Measurements from ENCODE around the gene ARFIP1. TPM values are rescaled to one million over a fixed set of nuclear protein-coding genes. Genes with fewer than 3 reads are reported as not detected.

ARFIP1 gene
- total RNA-seq, 1 donor = 61.3 TPM

- TF ChIP-seq CTCF (IDR thresholded peaks at IDR 0.05; ENCODE audit: insufficient read depth, low read depth, low read length) = no peak
- DNase-seq (ENCODE audit: low read depth) = no peak
- no peak overlapping the region for H3K4me3 ChIP-seq (ENCODE audit: low read depth, low read length)
Observed at GRCh38 chr4:152785639-152786615, 6.2 kb downstream of the ARFIP1 start.

GRCh38 chr4:152786627-152787026 is 6.9 kb downstream of the ARFIP1 start:
- no peak overlapping the region for H3K4me3 ChIP-seq (ENCODE audit: low read depth, low read length)
- TF ChIP-seq CTCF (IDR thresholded peaks at IDR 0.05; ENCODE audit: insufficient read depth, low read depth, low read length) = no peak
- DNase-seq (ENCODE audit: low read depth) = no peak

GRCh38 chr4:152795891-152796290 is 16.1 kb downstream of the ARFIP1 start:
- no peak overlapping the region for H3K4me3 ChIP-seq (ENCODE audit: low read depth, low read length)
- DNase-seq (ENCODE audit: low read depth) = no peak
- TF ChIP-seq CTCF (IDR thresholded peaks at IDR 0.05; ENCODE audit: insufficient read depth, low read depth, low read length) = no peak

- DNase-seq (ENCODE audit: low read depth) = no peak
- H3K4me3 ChIP-seq (ENCODE audit: low read depth, low read length) = no peak overlapping the region
- no peak for TF ChIP-seq CTCF (IDR thresholded peaks at IDR 0.05; ENCODE audit: insufficient read depth, low read depth, low read length)
Observed at GRCh38 chr4:152803541-152803940, 23.8 kb downstream of the ARFIP1 start.

GRCh38 chr4:152805071-152805650 is 25.4 kb downstream of the ARFIP1 start:
- no peak overlapping the region for H3K4me3 ChIP-seq (ENCODE audit: low read depth, low read length)
- TF ChIP-seq CTCF (IDR thresholded peaks at IDR 0.05; ENCODE audit: insufficient read depth, low read depth, low read length) = no peak
- DNase-seq (ENCODE audit: low read depth) = peak; percentile 28

GRCh38 chr4:152805818-152806217 is 26.1 kb downstream of the ARFIP1 start:
- TF ChIP-seq CTCF (IDR thresholded peaks at IDR 0.05; ENCODE audit: insufficient read depth, low read depth, low read length) = no peak
- H3K4me3 ChIP-seq (ENCODE audit: low read depth, low read length) = no peak overlapping the region
- no peak for DNase-seq (ENCODE audit: low read depth)
